Erythroblast (primary cell): ENCODE results near the gene TOB2.

Experiments used
- GATA1 ChIP-seq: IDR thresholded peaks from 2 replicates; pipeline ENCODE4 v1.6.1; 2011; ENCODE audit warnings: low read depth, mild to moderate bottlenecking, control low read depth, low read length, moderate library complexity
- POLR2A ChIP-seq: IDR thresholded peaks from 2 replicates; pipeline ENCODE4 v1.6.1; 2011; ENCODE audit warnings: mild to moderate bottlenecking, low read length

- no peak for TF ChIP-seq POLR2A
- no peak for TF ChIP-seq GATA1
Measured at GRCh38 chr22:41425660-41426365, 20.8 kb downstream of the TOB2 start.
